Type B pancreatic cell (in vitro differentiated cells): ENCODE data around the gene RAB1B. TPM values are rescaled to one million over a fixed set of nuclear protein-coding genes. Genes with fewer than 3 reads are reported as not detected.
A peak's percentile ranks its signal among the peaks of the same experiment; 100 is the strongest.

Experiments used
- DNase-seq: peaks from one replicate; pipeline ENCODE4 v3.0.0; 2021; ENCODE audit warnings: mixed read lengths; ENCODE audit not compliant: unreplicated experiment; ENCODE audit errors: extremely low spot score
- H3K27ac Mint-ChIP-seq: 2 replicates; pipeline ENCODE4 v1.8.0; 2021; ENCODE audit warnings: mild to moderate bottlenecking, mixed read lengths
- H3K27me3 Mint-ChIP-seq: 2 replicates; pipeline ENCODE4 v1.8.0; 2021; ENCODE audit warnings: mixed read lengths
- H3K36me3 Mint-ChIP-seq: 2 replicates; pipeline ENCODE4 v1.8.0; 2021; ENCODE audit warnings: mixed read lengths
- H3K4me1 Mint-ChIP-seq: one replicate; pipeline ENCODE4 v1.8.0; 2021; ENCODE audit warnings: mixed read lengths; ENCODE audit not compliant: unreplicated experiment
- H3K4me3 Mint-ChIP-seq: 2 replicates; pipeline ENCODE4 v1.8.0; 2021; ENCODE audit warnings: mild to moderate bottlenecking, mixed read lengths
- H3K9me3 Mint-ChIP-seq: 2 replicates; pipeline ENCODE4 v1.8.0; 2021; ENCODE audit warnings: mixed read lengths
- total RNA-seq: library from RNA; stranded (reverse); gene quantifications from 2 replicates; pipeline ENCODE4 v1.2.1, GENCODE V29; 2021; ENCODE audit warnings: low replicate concordance
- TF ChIP-seq, protein P1 (sequence below): fragments of 200-600 bp; sonication (generic); conservative IDR thresholded peaks from 2 replicates; pipeline ENCODE4 v1.5.0; 2021; ENCODE audit warnings: antibody characterized with exemption, mild to moderate bottlenecking

RAB1B gene
- total RNA-seq, 1 donor from 2014 or later = 96.4 TPM

- H3K4me1 Mint-ChIP-seq = peaks cover 21% of the 10 kb centered on the region
- H3K27me3 Mint-ChIP-seq = peaks cover 4% of the 10 kb centered on the region
- peak overlapping the region; percentile 36 for H3K27ac Mint-ChIP-seq
- no peak for DNase-seq
- peak overlapping the region; percentile 81 for H3K4me3 Mint-ChIP-seq
- H3K9me3 Mint-ChIP-seq = no peaks in the 10 kb centered on the region
- H3K36me3 Mint-ChIP-seq = no peaks in the 10 kb centered on the region
- TF ChIP-seq, protein P1, sequence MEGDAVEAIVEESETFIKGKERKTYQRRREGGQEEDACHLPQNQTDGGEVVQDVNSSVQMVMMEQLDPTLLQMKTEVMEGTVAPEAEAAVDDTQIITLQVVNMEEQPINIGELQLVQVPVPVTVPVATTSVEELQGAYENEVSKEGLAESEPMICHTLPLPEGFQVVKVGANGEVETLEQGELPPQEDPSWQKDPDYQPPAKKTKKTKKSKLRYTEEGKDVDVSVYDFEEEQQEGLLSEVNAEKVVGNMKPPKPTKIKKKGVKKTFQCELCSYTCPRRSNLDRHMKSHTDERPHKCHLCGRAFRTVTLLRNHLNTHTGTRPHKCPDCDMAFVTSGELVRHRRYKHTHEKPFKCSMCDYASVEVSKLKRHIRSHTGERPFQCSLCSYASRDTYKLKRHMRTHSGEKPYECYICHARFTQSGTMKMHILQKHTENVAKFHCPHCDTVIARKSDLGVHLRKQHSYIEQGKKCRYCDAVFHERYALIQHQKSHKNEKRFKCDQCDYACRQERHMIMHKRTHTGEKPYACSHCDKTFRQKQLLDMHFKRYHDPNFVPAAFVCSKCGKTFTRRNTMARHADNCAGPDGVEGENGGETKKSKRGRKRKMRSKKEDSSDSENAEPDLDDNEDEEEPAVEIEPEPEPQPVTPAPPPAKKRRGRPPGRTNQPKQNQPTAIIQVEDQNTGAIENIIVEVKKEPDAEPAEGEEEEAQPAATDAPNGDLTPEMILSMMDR = no peak
Observed at GRCh38 chr11:66279092-66279734, 10.8 kb downstream of the RAB1B start.

DNA sequence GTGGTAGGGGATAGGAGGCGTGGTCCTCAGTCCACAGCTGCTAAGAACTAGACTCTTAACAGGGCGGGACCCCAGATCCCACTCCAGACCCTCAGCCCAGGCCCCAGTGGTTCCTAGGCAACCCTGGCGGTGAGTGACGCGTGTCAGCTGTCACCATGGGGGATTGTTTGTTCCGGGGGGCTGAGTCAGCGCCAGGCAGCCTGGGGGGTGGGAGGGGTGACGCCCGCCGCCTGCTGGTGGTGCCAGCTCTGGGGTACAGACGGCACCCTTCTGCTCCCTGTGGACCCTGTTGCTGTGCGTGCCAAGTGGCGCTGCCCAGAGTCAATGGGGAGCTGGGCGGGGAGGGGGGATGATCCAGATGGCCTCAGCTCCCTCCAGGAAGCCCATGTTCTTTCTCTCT lies 12.0 kb downstream of the RAB1B start:
- H3K4me3 Mint-ChIP-seq = peak overlapping the region; percentile 81
- H3K4me1 Mint-ChIP-seq = peaks cover 21% of the 10 kb centered on the region
- DNase-seq = no peak
- H3K36me3 Mint-ChIP-seq = no peaks in the 10 kb centered on the region
- H3K27me3 Mint-ChIP-seq = peaks cover 4% of the 10 kb centered on the region
- H3K9me3 Mint-ChIP-seq = no peaks in the 10 kb centered on the region
- no peak overlapping the region for H3K27ac Mint-ChIP-seq
- TF ChIP-seq, protein P1 = no peak

DNA sequence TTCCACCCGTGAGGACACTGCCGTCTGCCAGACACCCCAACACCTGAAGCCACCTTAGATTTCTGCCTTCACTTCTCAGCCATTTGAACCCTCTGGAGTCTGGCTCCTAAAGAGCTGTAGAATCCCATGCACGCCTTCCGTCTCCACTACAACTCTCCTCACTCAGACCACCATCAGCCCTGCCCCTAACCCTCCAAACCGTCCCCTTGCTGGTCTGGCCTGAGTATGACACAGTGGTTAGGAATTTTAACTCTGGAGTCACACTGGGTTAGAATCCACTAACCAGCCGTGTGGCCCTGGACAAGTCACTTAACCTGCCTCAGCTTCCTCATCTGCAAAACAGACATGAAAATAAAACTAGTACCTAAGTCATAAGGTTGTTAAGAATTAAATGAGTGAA lies 12.6 kb downstream of the RAB1B start:
- TF ChIP-seq, protein P1 = no peak
- Mint-ChIP-seq H3K36me3 (no peaks in the 10 kb centered on the region), H3K9me3 (no peaks in the 10 kb centered on the region), H3K4me1 (peaks cover 21% of the 10 kb centered on the region), H3K27me3 (peaks cover 4% of the 10 kb centered on the region), H3K4me3 (peak overlapping the region; percentile 69), H3K27ac (peak overlapping the region; percentile 79)
- DNase-seq = no peak

DNA sequence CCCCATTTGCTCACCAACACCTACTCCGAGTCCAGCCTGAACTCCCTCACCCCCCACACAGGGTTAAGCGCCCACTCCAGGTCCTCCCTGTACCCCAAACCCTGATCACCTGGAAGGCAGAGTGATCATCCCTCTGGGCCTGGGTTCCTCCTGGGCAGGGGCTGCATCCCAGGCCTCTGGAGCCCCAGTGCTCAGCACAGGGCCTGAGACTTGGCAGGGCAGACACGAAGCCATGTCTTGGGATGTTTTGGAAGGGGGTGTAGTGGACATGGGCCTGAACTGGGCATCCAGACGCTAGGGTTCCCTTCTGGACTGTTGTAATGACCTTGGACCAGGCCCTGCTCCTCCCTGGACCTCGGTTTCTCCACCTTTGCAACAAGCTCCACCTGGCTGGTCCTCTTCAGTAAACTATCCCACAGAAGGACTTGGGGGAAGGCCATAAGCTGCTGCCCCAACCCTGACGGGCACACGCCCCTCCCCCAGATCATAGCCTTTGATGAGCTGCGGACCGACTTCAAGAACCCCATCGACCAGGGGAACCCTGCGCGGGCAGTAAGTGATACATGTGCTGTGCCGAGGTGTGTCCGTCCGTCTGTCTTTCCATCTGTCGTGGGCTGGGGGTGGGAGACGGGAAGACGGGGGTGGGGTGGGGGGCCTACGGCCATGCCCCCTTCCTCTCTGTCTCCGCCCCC lies 13.5 kb downstream of the RAB1B start:
- Mint-ChIP-seq H3K27me3 (peaks cover 4% of the 10 kb centered on the region), H3K27ac (peak overlapping the region; percentile 79), H3K4me1 (peaks cover 21% of the 10 kb centered on the region), H3K4me3 (peak overlapping the region; percentile 69), H3K9me3 (no peaks in the 10 kb centered on the region), H3K36me3 (no peaks in the 10 kb centered on the region)
- DNase-seq = no peak
- TF ChIP-seq, protein P1 = no peak

DNA sequence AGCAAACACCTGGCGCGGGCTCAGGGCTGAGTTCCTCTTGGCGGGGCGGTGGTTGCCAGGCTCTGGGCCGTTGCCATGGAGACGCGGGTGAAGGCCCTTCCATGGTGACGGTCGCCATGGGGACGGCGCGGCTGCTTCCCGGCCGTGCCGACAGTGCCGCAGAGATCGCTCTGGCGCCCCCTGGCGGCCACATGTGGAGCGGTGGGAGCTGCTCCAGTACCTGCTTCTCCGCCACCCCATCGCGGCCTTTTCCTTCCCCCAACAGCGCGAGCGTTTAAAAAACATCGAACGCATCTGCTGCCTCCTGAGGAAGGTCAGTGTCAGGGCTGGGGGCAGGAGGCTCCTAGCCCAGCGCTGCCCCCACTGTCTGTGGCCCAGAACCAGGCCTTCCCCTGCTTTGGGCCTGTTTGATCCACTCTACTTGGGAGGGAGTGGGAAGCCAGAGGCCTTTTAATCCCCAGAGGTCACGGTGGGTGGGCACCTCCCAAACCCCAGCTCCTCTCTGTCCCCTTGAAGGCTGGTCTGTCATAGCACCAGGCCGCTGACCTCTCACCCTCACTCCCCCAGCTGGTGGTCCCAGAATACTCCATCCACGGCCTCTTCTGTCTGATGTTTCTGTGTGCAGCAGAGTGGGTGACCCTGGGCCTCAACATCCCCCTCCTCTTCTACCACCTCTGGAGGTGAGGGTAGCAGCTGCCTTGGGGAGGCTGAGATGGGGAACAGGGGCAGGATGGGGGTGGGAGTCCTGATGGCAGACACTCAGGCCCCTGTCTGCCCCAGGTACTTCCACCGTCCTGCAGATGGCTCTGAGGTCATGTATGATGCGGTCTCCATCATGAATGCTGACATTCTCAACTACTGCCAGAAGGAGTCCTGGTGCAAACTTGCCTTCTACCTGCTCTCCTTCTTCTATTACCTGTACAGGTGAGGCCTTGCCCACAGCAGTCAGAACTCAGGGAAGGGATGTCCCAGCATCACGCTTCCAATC lies 14.3 kb downstream of the RAB1B start:
- H3K36me3 Mint-ChIP-seq = no peaks in the 10 kb centered on the region
- H3K27ac Mint-ChIP-seq = peak overlapping the region; percentile 79
- peak overlapping the region; percentile 59 for H3K4me3 Mint-ChIP-seq
- TF ChIP-seq, protein P1 = peak; percentile 99
- H3K27me3 Mint-ChIP-seq = peaks cover 4% of the 10 kb centered on the region
- DNase-seq = peak; percentile 100
- peaks cover 21% of the 10 kb centered on the region for H3K4me1 Mint-ChIP-seq
- H3K9me3 Mint-ChIP-seq = no peaks in the 10 kb centered on the region
